Thyroid gland (tissue), 4 donors: ENCODE measurements around the gene CPNE4.

Experiments
- POLR2A ChIP-seq, 2 donors: fragments of 450-650 bp; IDR thresholded peaks; one replicate each; pipeline ENCODE4 v1.6.1; 2017; ENCODE audit warnings: antibody characterized with exemption in 2 of 2, mild to moderate bottlenecking in 2 of 2, moderate library complexity in 1 of 2
- TF ChIP-seq, protein P1 (sequence below), 6 experiments: fragments of 200-600 bp in 3 of 6; fragments of 450-650 bp in 3 of 6; sonication (generic) in 3 of 6; IDR thresholded peaks; one replicate each; pipeline ENCODE4 v1.5.1; 2016 to 2019; ENCODE audit warnings: antibody characterized with exemption in 6 of 6, mild to moderate bottlenecking in 2 of 6, inconsistent platforms in 1 of 6, moderate library complexity in 1 of 6

DNA sequence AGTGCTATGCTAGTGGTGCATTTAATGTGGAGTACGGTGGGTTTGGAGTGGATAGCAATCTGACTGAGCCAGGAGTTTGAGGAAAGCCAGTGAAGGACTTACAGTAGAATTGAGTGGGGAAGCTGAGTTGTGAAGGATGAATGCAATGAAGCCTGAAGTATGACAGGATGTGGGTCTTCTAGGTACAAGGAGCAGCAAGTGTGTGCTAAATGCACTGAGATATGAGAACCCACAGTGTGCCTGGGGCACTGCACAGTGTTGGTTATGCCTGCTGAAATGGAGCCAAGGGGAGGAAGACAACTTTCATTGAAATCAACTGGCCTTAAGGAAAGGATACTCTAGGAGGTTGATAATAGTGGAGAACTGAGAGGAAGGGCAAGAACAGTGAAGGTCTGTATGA is 426.5 kb downstream of the CPNE4 start:
- TF ChIP-seq, protein P1, sequence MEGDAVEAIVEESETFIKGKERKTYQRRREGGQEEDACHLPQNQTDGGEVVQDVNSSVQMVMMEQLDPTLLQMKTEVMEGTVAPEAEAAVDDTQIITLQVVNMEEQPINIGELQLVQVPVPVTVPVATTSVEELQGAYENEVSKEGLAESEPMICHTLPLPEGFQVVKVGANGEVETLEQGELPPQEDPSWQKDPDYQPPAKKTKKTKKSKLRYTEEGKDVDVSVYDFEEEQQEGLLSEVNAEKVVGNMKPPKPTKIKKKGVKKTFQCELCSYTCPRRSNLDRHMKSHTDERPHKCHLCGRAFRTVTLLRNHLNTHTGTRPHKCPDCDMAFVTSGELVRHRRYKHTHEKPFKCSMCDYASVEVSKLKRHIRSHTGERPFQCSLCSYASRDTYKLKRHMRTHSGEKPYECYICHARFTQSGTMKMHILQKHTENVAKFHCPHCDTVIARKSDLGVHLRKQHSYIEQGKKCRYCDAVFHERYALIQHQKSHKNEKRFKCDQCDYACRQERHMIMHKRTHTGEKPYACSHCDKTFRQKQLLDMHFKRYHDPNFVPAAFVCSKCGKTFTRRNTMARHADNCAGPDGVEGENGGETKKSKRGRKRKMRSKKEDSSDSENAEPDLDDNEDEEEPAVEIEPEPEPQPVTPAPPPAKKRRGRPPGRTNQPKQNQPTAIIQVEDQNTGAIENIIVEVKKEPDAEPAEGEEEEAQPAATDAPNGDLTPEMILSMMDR (IDR thresholded peaks at IDR 0.05), result no peak
- no peak for TF ChIP-seq POLR2A (IDR thresholded peaks at IDR 0.05)
